Anterior cingulate cortex (tissue), 58 donors: Measurements from ENCODE around the gene DIPK1B.
A peak's percentile ranks its signal among the peaks of the same experiment; 100 is the strongest.
"Not testable (repeated sequence)": the region's sequence is repeated elsewhere in the genome, so short reads cannot be mapped to it uniquely, and the experiment has no call there.

Experiments used
- DNase-seq, 58 donors: peaks; one replicate each; lab custom pipeline; 2025; lab: John Stamatoyannopoulos, UW

Gene DIPK1B

GRCh38 chr9:136760834-136761544, 48.6 kb downstream of the DIPK1B start:
- DNase-seq = peak in 46 of 58 donors; percentile 5 to 75 (median 40)

- DNase-seq = no peak
Observed at GRCh38 chr9:136761545-136761981, 49.2 kb downstream of the DIPK1B start.

GRCh38 chr9:136762221-136762691, 49.9 kb downstream of the DIPK1B start:
- no peak for DNase-seq

DNA sequence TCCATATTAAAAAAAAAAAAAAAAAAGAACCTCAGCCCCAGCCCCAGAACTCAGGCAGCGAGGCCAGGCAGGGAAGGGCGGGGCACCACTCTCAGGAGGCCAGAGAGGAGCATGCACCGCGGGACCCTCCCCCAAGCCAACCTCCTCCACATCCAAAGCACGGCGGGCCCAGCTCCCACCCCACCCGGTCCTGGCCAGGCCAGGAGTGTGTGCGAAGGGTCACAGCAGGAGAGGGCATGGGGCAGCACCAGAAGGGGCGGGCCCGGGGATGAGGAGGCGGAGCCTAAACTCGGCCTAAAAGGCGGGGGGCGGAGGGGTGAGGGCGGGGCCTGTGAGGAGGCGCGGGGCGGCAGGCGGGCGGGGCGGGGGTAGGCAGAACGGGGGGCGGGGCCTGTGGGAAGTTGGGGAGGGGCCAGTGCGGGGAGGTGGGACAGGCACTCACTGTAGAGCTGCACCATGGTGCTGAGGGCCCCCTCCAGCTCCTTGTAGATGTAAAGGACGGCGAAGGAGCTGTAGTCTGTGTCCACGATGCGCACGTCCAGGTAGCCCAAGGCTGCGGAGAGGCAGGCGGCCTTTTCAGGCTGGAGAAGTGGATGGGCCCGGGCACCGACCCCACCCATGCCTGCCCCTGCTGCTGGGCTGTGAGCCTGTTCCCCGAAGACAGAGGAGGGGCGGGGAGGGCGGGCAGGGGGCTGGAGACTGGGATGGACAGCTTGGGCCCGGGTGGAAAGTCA, 50.7 kb downstream of the DIPK1B start:
- no peak for DNase-seq

DNA sequence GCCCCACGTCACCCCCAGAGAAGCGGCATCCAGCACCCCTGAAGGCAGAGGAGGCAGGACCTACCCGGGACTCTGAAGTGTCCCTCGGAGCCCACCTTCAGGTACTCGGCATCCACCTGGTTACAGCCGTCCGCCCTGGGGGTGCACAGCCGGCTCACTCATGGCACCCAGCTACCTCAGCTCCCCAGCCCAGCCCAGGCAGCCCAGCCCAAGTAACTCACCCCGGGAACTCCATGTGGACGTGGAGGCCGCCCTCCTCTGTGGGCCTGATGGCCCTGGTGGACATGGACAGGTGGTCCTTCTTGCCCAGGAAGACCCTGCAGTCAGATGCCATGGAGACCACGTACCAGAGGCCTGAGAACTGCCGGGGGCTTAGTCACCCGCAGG, 51.3 kb downstream of the DIPK1B start:
- no peak for DNase-seq

DNA sequence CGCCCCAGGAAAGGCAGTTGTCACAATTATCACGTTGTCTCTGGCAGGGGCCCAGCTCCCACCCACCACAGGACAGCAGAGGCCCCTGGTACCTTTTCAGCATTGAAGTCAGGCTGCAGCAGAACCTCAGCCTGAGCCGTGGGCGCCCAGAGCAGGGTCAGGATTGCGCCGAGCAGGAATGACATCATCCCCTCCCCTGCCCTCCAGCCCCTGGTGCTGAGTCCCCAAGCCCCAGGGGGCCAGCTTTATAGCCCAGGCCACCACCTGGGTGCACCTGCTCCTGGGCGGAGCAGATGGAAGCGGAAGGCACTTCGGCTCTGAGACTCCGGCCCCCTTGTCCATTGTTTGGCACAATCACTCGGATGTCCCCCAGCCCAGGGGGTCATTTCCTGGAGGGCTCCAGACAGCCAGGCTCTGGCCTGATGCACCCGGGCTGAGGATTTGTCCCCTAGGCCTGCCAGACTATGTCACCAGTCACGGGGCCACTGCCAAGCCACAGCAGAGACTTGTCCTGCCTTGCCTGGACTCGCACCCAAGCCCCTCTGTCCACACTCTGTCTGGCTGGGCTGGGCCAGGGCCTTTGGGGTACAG, 52.0 kb downstream of the DIPK1B start, which contains the start of gene LCN15:
Gene LCN15 (minus strand): TSS at position 218 of the 591 bp plus-strand sequence. CDS start 30 bp downstream, at position 188.
- DNase-seq = no peak

- no peak for DNase-seq
Observed at GRCh38 chr9:136765041-136765440, 52.7 kb downstream of the DIPK1B start.

GRCh38 chr9:136765745-136766409, 53.5 kb downstream of the DIPK1B start:
- DNase-seq = not testable (repeated sequence)

- DNase-seq = peak in 34 of 58 donors; percentile 4 to 61 (median 32)
Observed at GRCh38 chr9:136766410-136767120, 54.2 kb downstream of the DIPK1B start.

DNA sequence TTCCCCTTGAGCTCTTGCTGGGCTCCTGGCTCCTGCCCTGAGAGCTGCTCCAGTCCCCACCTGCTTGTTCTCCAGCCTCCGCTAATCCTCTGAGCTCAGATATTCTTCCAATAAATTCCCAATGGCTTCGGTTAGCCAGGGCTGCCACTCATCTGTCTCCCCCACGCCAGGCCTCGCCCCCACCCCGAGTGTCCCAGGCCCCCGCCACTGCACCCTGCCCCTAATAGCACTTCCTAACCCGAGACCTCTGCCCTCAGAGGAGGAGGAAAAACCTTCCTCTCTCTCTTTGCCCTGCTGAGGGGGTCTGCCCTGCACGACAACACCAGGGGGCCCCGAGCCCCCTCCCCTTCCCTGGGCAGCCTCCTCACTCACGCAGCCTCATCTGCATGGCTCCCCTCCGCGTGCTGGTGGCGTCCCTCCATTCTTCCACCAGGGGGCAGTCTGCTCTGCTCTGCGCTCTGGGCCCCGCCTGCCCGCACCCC, 57.4 kb downstream of the DIPK1B start:
- DNase-seq = peak in 11 of 58 donors; percentile 5 to 47 (median 20)

DNA sequence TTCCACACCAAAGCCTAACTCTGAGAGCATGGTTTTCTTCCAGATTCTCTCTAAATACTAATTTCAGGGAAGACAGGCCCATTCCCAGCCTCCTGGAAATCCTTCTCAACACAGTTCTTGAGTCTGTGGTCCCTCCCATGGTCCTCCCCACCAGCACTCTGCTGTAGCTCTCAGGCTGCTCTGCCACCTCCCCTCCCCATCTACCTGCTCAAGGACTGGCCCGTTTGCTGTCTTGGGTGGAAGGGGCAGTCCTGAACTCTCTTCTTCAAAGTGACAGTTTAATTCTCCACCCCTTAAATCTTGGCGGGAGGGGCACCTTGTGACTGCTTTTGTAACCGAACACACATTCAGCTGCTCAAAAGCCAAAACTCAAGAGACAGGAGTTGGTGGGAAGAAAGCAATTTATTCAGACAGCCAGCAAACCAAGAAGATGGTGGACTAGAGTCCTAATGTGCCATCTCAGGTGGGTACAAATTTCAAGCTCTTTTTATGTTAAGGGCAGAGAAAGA, 59.6 kb downstream of the DIPK1B start:
- no peak for DNase-seq

DNA sequence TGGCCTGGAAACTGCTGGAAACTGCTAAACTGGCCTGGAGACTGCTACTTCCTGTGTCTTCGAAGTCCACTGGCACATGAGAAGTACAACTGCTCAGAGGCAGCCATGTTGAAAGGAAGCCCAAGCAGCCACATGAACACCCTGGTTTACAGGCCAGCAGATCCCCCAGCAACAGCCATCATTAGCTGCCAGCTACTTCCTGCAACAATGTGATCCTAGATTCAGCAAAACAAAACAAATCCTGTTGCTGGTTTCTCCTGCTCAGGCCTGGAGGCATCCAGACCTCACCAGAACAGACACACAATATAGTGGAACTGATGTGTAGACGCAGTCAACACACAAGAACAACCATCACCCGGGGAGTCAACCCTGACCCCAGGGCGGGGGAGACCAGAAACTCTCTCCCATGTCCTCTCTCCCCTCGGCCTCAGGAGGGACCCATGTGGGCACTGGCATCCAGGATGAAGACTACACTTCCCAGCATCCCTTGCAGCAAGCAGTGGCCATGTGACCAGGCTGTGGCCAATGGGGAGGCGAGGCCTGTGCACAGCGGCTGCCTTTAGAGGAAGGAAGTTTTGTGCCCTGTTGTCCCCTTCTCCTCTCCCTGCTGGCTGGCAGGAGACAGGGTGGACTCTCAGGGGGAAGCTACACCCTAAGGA, 61.1 kb downstream of the DIPK1B start:
- peak in 8 of 58 donors; percentile 5 to 28 (median 16) for DNase-seq
